ENCODE measurements around the gene TRIM14. TPM values are rescaled to one million over a fixed set of nuclear protein-coding genes. Genes with fewer than 3 reads are reported as not detected.

TRIM14 gene
- total RNA-seq, 1 experiment from 2014 or later = 12.5 TPM

- no peaks in the 10 kb centered on the region for H3K27me3 ChIP-seq (ENCODE audit: insufficient read depth, low read length)
- H2BK5ac ChIP-seq (ENCODE audit: insufficient read length, low read length) = no peak overlapping the region
- no peak overlapping the region for H2BK12ac ChIP-seq (ENCODE audit: insufficient read length, low read depth, low read length)
- no peak overlapping the region for H2BK120ac ChIP-seq (ENCODE audit: low read depth, low read length, poor library complexity, severe bottlenecking)
- H4K8ac ChIP-seq (replicated peaks; ENCODE audit: insufficient read length, low read depth, low read length) = no peak overlapping the region
- H3K27me3 Mint-ChIP-seq (ENCODE audit: low read depth) = no peaks in the 10 kb centered on the region
- H3K23ac ChIP-seq (ENCODE audit: insufficient read length, low read depth, low read length) = no peak overlapping the region
- H3K27ac Mint-ChIP-seq = no peak overlapping the region
- no peak overlapping the region for H3K14ac ChIP-seq (ENCODE audit: insufficient read depth, low read length)
- no peak for DNase-seq
- no peak overlapping the region for H4K91ac ChIP-seq (ENCODE audit: insufficient read length, low read depth, low read length)
- WGBS (ENCODE audit: extremely low coverage, insufficient read length, low lambda C conversion rate) = no CpG with 5 or more reads among the region's 5 CpGs
- TF ChIP-seq, protein P1, sequence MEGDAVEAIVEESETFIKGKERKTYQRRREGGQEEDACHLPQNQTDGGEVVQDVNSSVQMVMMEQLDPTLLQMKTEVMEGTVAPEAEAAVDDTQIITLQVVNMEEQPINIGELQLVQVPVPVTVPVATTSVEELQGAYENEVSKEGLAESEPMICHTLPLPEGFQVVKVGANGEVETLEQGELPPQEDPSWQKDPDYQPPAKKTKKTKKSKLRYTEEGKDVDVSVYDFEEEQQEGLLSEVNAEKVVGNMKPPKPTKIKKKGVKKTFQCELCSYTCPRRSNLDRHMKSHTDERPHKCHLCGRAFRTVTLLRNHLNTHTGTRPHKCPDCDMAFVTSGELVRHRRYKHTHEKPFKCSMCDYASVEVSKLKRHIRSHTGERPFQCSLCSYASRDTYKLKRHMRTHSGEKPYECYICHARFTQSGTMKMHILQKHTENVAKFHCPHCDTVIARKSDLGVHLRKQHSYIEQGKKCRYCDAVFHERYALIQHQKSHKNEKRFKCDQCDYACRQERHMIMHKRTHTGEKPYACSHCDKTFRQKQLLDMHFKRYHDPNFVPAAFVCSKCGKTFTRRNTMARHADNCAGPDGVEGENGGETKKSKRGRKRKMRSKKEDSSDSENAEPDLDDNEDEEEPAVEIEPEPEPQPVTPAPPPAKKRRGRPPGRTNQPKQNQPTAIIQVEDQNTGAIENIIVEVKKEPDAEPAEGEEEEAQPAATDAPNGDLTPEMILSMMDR (conservative IDR thresholded peaks at IDR 0.05) = no peak
- no peaks in the 10 kb centered on the region for H3K9me3 Mint-ChIP-seq
- H3K79me2 ChIP-seq (ENCODE audit: insufficient read depth, low read length) = no peaks in the 10 kb centered on the region
- no peaks in the 10 kb centered on the region for H3K9me3 ChIP-seq (ENCODE audit: control insufficient read depth, low read depth, low read length)
- H3K27ac ChIP-seq (ENCODE audit: insufficient read length, low read depth, low read length) = no peak overlapping the region
- H3K9ac ChIP-seq (ENCODE audit: extremely low read depth, insufficient read length, low read length) = no peak overlapping the region
- H3K23me2 ChIP-seq (ENCODE audit: insufficient read length, low read depth, low read length, poor library complexity, severe bottlenecking) = no peaks in the 10 kb centered on the region
- no peaks in the 10 kb centered on the region; the same call in 1 of the 2 replicates for H3K4me1 ChIP-seq (ENCODE audit: insufficient read depth, low read length)
- H3K36me3 Mint-ChIP-seq (ENCODE audit: insufficient read depth in 1 of 3, low read depth in 3 of 3) = peaks cover 0 to 15% (median 8%) of the 10 kb centered on the region in 3 experiments; a peak in 4 of 7 replicates
- no peak overlapping the region for H3K4me3 Mint-ChIP-seq
- no peak overlapping the region for H3K18ac ChIP-seq (ENCODE audit: insufficient read length, low read depth, low read length)
- no peak overlapping the region for H2BK20ac ChIP-seq (ENCODE audit: low read depth, low read length, poor library complexity, severe bottlenecking)
- H3K56ac ChIP-seq (ENCODE audit: insufficient read length, low read depth, low read length) = no peak overlapping the region
- peaks cover 12 to 17% of the 10 kb centered on the region in 2 experiments for H3K4me1 Mint-ChIP-seq
- no peaks in the 10 kb centered on the region for H4K20me1 ChIP-seq (ENCODE audit: control insufficient read depth, insufficient read depth, insufficient read length)
- H2AK5ac ChIP-seq (ENCODE audit: insufficient read length, low read length) = no peak overlapping the region
- no peaks in the 10 kb centered on the region for H3K79me1 ChIP-seq (ENCODE audit: insufficient read depth, low read depth, low read length, poor library complexity, severe bottlenecking)
- no peak overlapping the region for H3K4ac ChIP-seq (ENCODE audit: low read depth, low read length)
- H3K4me2 ChIP-seq (ENCODE audit: insufficient read depth, insufficient read length, low read length) = no peak overlapping the region
- H2BK15ac ChIP-seq (ENCODE audit: low read depth, low read length) = no peak overlapping the region
- H3T11ph ChIP-seq (ENCODE audit: low read length) = no peak overlapping the region
- no peak overlapping the region for H4K5ac ChIP-seq (ENCODE audit: insufficient read length, low read depth, low read length)
- H2AFZ ChIP-seq (ENCODE audit: low read length) = no peak overlapping the region
Measured at GRCh38 chr9:98099898-98100297, 19.1 kb downstream of the TRIM14 start.
